HG03571 (cell line): ENCODE measurements around the gene ZBTB37.
"Not testable (repeated sequence)": the region's sequence is repeated elsewhere in the genome, so short reads cannot be mapped to it uniquely, and the experiment has no call there.

Experiments used
- ATAC-seq: cut with Tn5 transposase; IDR thresholded peaks from one replicate; pipeline ENCODE4 v1.9.1; 2021; ENCODE audit not compliant: unreplicated experiment

ZBTB37 gene

GRCh38 chr1:173900992-173901391, 32.8 kb downstream of the ZBTB37 start:
- no peak for ATAC-seq

- ATAC-seq, result no peak
These were observed 35.8 kb downstream of the ZBTB37 start for GRCh38 chr1:173903827-173904531.

- no peak for ATAC-seq
These were observed 44.9 kb downstream of the ZBTB37 start for GRCh38 chr1:173913111-173913510.

- no peak for ATAC-seq
These were observed 46.2 kb downstream of the ZBTB37 start for GRCh38 chr1:173914366-173914871.

- no peak for ATAC-seq
These were observed 47.4 kb downstream of the ZBTB37 start for GRCh38 chr1:173915596-173915995.

- ATAC-seq, result no peak
These were observed 48.5 kb downstream of the ZBTB37 start for GRCh38 chr1:173916667-173917066.

- ATAC-seq, result no peak
These were observed 49.0 kb downstream of the ZBTB37 start, which contains the start of gene SERPINC1 for GRCh38 chr1:173917149-173917548. Gene SERPINC1 (minus strand): TSS chr1:173917327. CDS start chr1:173917259, 68 bp downstream.

GRCh38 chr1:173917635-173918493, 49.7 kb downstream of the ZBTB37 start:
- no peak for ATAC-seq

GRCh38 chr1:173920861-173921260, 52.7 kb downstream of the ZBTB37 start:
- ATAC-seq, result no peak

- no peak for ATAC-seq
These were observed 57.4 kb downstream of the ZBTB37 start for GRCh38 chr1:173925306-173926242.

GRCh38 chr1:173930541-173930940, 62.4 kb downstream of the ZBTB37 start:
- ATAC-seq, result not testable (repeated sequence)

GRCh38 chr1:173934440-173934839, 66.3 kb downstream of the ZBTB37 start:
- no peak for ATAC-seq

- no peak for ATAC-seq
These were observed 68.9 kb downstream of the ZBTB37 start for GRCh38 chr1:173937062-173937461.

GRCh38 chr1:173946380-173946921, 78.3 kb downstream of the ZBTB37 start:
- ATAC-seq, result no peak

- no peak for ATAC-seq
These were observed 80.4 kb downstream of the ZBTB37 start for GRCh38 chr1:173948594-173948993.
